Activated CD8-positive, alpha-beta memory T cell treated with anti-CD3 and anti-CD28 coated beads for 24 hours (primary cell): ENCODE measurements around the gene RASEF.
"Not testable (repeated sequence)": the region's sequence is repeated elsewhere in the genome, so short reads cannot be mapped to it uniquely, and the experiment has no call there.

Source experiments
- DNase-seq: peaks from one replicate; pipeline ENCODE4 v3.0.0-alpha.2; 2020

Gene RASEF

GRCh38 chr9:82969291-82969690 is 93.7 kb downstream of the RASEF start:
- no peak for DNase-seq

- no peak for DNase-seq
Measured at GRCh38 chr9:82968816-82969215, 94.1 kb downstream of the RASEF start.

GRCh38 chr9:82968388-82968787 is 94.6 kb downstream of the RASEF start:
- DNase-seq: no peak

GRCh38 chr9:82961504-82962125 is 101.3 kb downstream of the RASEF start:
- DNase-seq: peak; percentile 58

GRCh38 chr9:82957529-82958379 is 105.2 kb downstream of the RASEF start:
- no peak for DNase-seq

GRCh38 chr9:82949203-82949602 is 113.7 kb downstream of the RASEF start:
- DNase-seq: no peak

- no peak for DNase-seq
Measured at GRCh38 chr9:82940376-82940775, 122.6 kb downstream of the RASEF start.

GRCh38 chr9:82939451-82939850 is 123.5 kb downstream of the RASEF start:
- no peak for DNase-seq

- no peak for DNase-seq
Measured at GRCh38 chr9:82938426-82939218, 124.3 kb downstream of the RASEF start.

- DNase-seq: not testable (repeated sequence)
Measured at GRCh38 chr9:82936561-82936960, 126.4 kb downstream of the RASEF start.

- DNase-seq: no peak
Measured at GRCh38 chr9:82934949-82935348, 128.0 kb downstream of the RASEF start.

GRCh38 chr9:82934025-82934424 is 128.9 kb downstream of the RASEF start:
- DNase-seq: not testable (repeated sequence)

GRCh38 chr9:82930116-82930515 is 132.8 kb downstream of the RASEF start:
- DNase-seq: no peak
